ENCODE data around the gene PALM2AKAP2.

- TF ChIP-seq EZH2phosphoT487 (IDR thresholded peaks at IDR 0.05; ENCODE audit: unreplicated experiment), result no peak
- TF ChIP-seq, protein P1, sequence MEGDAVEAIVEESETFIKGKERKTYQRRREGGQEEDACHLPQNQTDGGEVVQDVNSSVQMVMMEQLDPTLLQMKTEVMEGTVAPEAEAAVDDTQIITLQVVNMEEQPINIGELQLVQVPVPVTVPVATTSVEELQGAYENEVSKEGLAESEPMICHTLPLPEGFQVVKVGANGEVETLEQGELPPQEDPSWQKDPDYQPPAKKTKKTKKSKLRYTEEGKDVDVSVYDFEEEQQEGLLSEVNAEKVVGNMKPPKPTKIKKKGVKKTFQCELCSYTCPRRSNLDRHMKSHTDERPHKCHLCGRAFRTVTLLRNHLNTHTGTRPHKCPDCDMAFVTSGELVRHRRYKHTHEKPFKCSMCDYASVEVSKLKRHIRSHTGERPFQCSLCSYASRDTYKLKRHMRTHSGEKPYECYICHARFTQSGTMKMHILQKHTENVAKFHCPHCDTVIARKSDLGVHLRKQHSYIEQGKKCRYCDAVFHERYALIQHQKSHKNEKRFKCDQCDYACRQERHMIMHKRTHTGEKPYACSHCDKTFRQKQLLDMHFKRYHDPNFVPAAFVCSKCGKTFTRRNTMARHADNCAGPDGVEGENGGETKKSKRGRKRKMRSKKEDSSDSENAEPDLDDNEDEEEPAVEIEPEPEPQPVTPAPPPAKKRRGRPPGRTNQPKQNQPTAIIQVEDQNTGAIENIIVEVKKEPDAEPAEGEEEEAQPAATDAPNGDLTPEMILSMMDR (conservative IDR thresholded peaks at IDR 0.05; ENCODE audit: low read depth in 2 of 2), result no peak
- no peak for TF ChIP-seq CREB1 (CRISPR knock-in tag; IDR thresholded peaks at IDR 0.05; ENCODE audit: low read depth)
- TF ChIP-seq, protein P2, sequence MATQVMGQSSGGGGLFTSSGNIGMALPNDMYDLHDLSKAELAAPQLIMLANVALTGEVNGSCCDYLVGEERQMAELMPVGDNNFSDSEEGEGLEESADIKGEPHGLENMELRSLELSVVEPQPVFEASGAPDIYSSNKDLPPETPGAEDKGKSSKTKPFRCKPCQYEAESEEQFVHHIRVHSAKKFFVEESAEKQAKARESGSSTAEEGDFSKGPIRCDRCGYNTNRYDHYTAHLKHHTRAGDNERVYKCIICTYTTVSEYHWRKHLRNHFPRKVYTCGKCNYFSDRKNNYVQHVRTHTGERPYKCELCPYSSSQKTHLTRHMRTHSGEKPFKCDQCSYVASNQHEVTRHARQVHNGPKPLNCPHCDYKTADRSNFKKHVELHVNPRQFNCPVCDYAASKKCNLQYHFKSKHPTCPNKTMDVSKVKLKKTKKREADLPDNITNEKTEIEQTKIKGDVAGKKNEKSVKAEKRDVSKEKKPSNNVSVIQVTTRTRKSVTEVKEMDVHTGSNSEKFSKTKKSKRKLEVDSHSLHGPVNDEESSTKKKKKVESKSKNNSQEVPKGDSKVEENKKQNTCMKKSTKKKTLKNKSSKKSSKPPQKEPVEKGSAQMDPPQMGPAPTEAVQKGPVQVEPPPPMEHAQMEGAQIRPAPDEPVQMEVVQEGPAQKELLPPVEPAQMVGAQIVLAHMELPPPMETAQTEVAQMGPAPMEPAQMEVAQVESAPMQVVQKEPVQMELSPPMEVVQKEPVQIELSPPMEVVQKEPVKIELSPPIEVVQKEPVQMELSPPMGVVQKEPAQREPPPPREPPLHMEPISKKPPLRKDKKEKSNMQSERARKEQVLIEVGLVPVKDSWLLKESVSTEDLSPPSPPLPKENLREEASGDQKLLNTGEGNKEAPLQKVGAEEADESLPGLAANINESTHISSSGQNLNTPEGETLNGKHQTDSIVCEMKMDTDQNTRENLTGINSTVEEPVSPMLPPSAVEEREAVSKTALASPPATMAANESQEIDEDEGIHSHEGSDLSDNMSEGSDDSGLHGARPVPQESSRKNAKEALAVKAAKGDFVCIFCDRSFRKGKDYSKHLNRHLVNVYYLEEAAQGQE (IDR thresholded peaks at IDR 0.05; ENCODE audit: unreplicated experiment), result no peak
- TF ChIP-seq POLR2AphosphoS5 (IDR thresholded peaks at IDR 0.05; ENCODE audit: low read depth), result no peak
- no peak for TF ChIP-seq EZH2 (IDR thresholded peaks at IDR 0.05; ENCODE audit: low read depth, unreplicated experiment)
- TF ChIP-seq ZNF331 (CRISPR knock-in tag; IDR thresholded peaks at IDR 0.05; ENCODE audit: low read depth), result no peak
- no peak for TF ChIP-seq ETS1 (IDR thresholded peaks at IDR 0.05)
- TF ChIP-seq STAT1 (IDR thresholded peaks at IDR 0.05; ENCODE audit: unreplicated experiment), result no peak
- no peak for TF ChIP-seq JUNB (IDR thresholded peaks at IDR 0.05; ENCODE audit: unreplicated experiment)
Measured at GRCh38 chr9:109775516-109775915, 4.5 kb upstream of the PALM2AKAP2 start.

All from GM23338 (cell line).